MM.1S (cell line): ENCODE results near the gene SLAIN1.

Source experiments
- DNase-seq: peaks from one replicate; pipeline ENCODE4 v3.0.0-alpha.2; 2015
- H2AFZ ChIP-seq: fragments of 300-600 bp; sonication (generic); 2 replicates; pipeline ENCODE4 v1.6.0; 2016; ENCODE audit warnings: antibody characterized with exemption, low read length
- H3F3A ChIP-seq: fragments of 300-600 bp; sonication (generic); 2 replicates; pipeline ENCODE4 v1.6.1; 2016; ENCODE audit warnings: mild to moderate bottlenecking, antibody characterized with exemption, low read length, moderate library complexity, mixed read lengths; ENCODE audit not compliant: insufficient read depth
- H3K27ac ChIP-seq: fragments of 300-600 bp; sonication (generic); 2 replicates; pipeline ENCODE4 v1.5.1; 2016; ENCODE audit warnings: mild to moderate bottlenecking, low read length
- H3K27me3 ChIP-seq: fragments of 300-600 bp; sonication (generic); replicated peaks from 2 replicates; pipeline ENCODE4 v1.6.0; 2016; ENCODE audit warnings: low read length; ENCODE audit not compliant: insufficient read depth
- H3K36me3 ChIP-seq: fragments of 300-600 bp; sonication (generic); replicated peaks from 2 replicates; pipeline ENCODE4 v1.6.1; 2016; ENCODE audit warnings: mild to moderate bottlenecking, low read length, mixed read lengths; ENCODE audit not compliant: insufficient read depth
- H3K4me1 ChIP-seq: fragments of 300-600 bp; sonication (generic); 2 replicates; pipeline ENCODE4 v1.6.1; 2016; ENCODE audit warnings: low read length, mixed read lengths
- H3K4me2 ChIP-seq: fragments of 300-600 bp; sonication (generic); 2 replicates; pipeline ENCODE4 v1.6.0; 2016; ENCODE audit warnings: low read depth, low read length
- H3K4me3 ChIP-seq: fragments of 300-600 bp; sonication (generic); 2 replicates; pipeline ENCODE4 v1.5.1; 2016; ENCODE audit warnings: low read length, mixed read lengths
- H3K79me2 ChIP-seq: fragments of 300-600 bp; sonication (generic); 2 replicates; pipeline ENCODE4 v1.6.1; 2016; ENCODE audit warnings: mixed run types, low read length, mixed read lengths
- H3K9ac ChIP-seq: fragments of 300-600 bp; sonication (generic); 2 replicates; pipeline ENCODE4 v1.6.1; 2016; ENCODE audit warnings: low read length, mixed read lengths
- H3K9me2 ChIP-seq: fragments of 300-600 bp; sonication (generic); replicated peaks from 2 replicates; pipeline ENCODE4 v1.6.1; 2016; ENCODE audit warnings: mild to moderate bottlenecking, low read length, mixed read lengths; ENCODE audit not compliant: insufficient read depth
- H3K9me3 ChIP-seq: fragments of 300-600 bp; sonication (generic); replicated peaks from 2 replicates; pipeline ENCODE4 v1.6.1; 2016; ENCODE audit warnings: mild to moderate bottlenecking, low read length, mixed read lengths; ENCODE audit not compliant: insufficient read depth
- H4K20me1 ChIP-seq: fragments of 300-600 bp; sonication (generic); 2 replicates; pipeline ENCODE4 v1.6.1; 2016; ENCODE audit warnings: mild to moderate bottlenecking, low read length, moderate library complexity, mixed read lengths; ENCODE audit not compliant: insufficient read depth
- CTCF ChIP-seq: fragments of 300-600 bp; sonication (generic); IDR thresholded peaks from 2 replicates; pipeline ENCODE4 v1.5.1; 2016; ENCODE audit warnings: antibody characterized with exemption, low read length, mixed read lengths
- EZH2 ChIP-seq: fragments of 300-600 bp; sonication (generic); optimal IDR thresholded peaks from 2 replicates; pipeline ENCODE3; 2017; ENCODE audit warnings: low read depth, mild to moderate bottlenecking, antibody characterized with exemption, low read length, mixed read lengths
- EZH2phosphoT487 ChIP-seq: fragments of 300-600 bp; sonication (generic); IDR thresholded peaks from 2 replicates; pipeline ENCODE4 v1.6.1; 2018; ENCODE audit warnings: antibody characterized with exemption, low read length

SLAIN1 gene

DNA sequence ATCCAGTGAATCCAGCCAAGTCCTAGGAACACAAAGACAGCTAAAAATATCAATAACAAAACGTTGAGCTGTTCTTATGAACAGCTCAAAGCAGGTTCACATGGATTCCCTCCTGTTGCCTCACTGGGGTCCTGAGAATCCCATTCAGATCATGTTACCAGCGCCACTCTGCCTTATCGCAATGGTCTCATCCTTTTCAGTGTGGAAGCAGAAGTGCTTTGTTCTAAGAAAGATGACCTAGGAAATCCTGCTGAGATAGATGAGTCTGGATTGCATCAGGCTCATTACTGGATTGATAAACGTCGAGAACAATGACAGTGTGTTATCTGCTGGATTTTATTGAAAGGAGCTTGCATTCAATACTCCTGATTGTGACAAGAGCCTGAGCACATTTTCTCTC, 87.0 kb downstream of the SLAIN1 start:
- Histone ChIP-seq H3F3A (peaks cover 8% of the 10 kb centered on the region; the same call in 1 of the 2 replicates), H3K36me3 (no peaks in the 10 kb centered on the region), H3K4me3 (no peak overlapping the region), H3K9me3 (no peaks in the 10 kb centered on the region), H4K20me1 (no peaks in the 10 kb centered on the region), H3K9me2 (no peaks in the 10 kb centered on the region), H3K4me2 (no peak overlapping the region), H3K27me3 (no peaks in the 10 kb centered on the region), H3K27ac (no peak overlapping the region), H2AFZ (no peak overlapping the region), H3K4me1 (peaks cover 19% of the 10 kb centered on the region), H3K79me2 (no peaks in the 10 kb centered on the region), H3K9ac (no peak overlapping the region)
- TF ChIP-seq EZH2 (no peak), CTCF (no peak), EZH2phosphoT487 (no peak)
- DNase-seq: no peak

GRCh38 chr13:77786695-77787287, 89.3 kb downstream of the SLAIN1 start:
- H3K9ac ChIP-seq: no peak overlapping the region
- no peaks in the 10 kb centered on the region for H3K27me3 ChIP-seq
- H3K4me3 ChIP-seq: no peak overlapping the region
- no peak for DNase-seq
- H3K79me2 ChIP-seq: no peaks in the 10 kb centered on the region
- no peak overlapping the region for H2AFZ ChIP-seq
- no peak overlapping the region for H3K27ac ChIP-seq
- H3K9me3 ChIP-seq: no peaks in the 10 kb centered on the region
- peaks cover 8% of the 10 kb centered on the region for H3K4me1 ChIP-seq
- H3K4me2 ChIP-seq: no peak overlapping the region
- H3F3A ChIP-seq: no peaks in the 10 kb centered on the region
- H3K36me3 ChIP-seq: no peaks in the 10 kb centered on the region
- H4K20me1 ChIP-seq: no peaks in the 10 kb centered on the region
- no peaks in the 10 kb centered on the region for H3K9me2 ChIP-seq
- TF ChIP-seq EZH2phosphoT487 (no peak), EZH2 (no peak), CTCF (no peak)

DNA sequence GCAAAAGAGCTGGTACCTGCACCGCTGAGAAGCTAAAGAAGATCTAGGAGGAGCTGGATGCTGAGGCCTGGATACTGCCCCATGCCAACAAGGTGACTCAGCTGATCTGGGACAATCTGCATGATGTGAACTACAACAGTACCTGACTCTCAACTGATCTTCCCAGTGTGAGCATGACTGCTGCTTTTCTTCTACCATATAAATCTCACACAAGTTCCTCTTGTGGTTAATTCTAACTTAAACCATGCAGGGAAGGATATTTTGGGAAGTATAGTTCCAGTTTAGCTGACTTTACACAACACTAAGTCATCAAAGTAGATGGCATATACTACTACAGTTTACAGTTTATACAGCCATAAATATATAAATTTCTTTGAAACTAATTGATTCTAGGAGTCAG, 91.9 kb downstream of the SLAIN1 start:
- Histone ChIP-seq H3K9me3 (no peaks in the 10 kb centered on the region), H2AFZ (peak overlapping the region; percentile 1; the same call in 1 of the 2 replicates), H3K9ac (no peak overlapping the region), H3K27me3 (no peaks in the 10 kb centered on the region), H3F3A (no peaks in the 10 kb centered on the region), H3K27ac (no peak overlapping the region), H4K20me1 (no peaks in the 10 kb centered on the region), H3K79me2 (no peaks in the 10 kb centered on the region), H3K4me1 (peaks cover 8% of the 10 kb centered on the region), H3K36me3 (no peaks in the 10 kb centered on the region; the same call in 1 of the 2 replicates), H3K4me3 (no peak overlapping the region), H3K4me2 (no peak overlapping the region), H3K9me2 (no peaks in the 10 kb centered on the region)
- TF ChIP-seq CTCF: no peak
- TF ChIP-seq EZH2phosphoT487: no peak
- no peak for TF ChIP-seq EZH2
- DNase-seq: no peak
